Ishikawa (cell line): ENCODE data around the gene TIMM29.

Experiments used
- CEBPB ChIP-seq: IDR thresholded peaks from 2 replicates; pipeline ENCODE4 v1.6.1; 2012
- CREB1 ChIP-seq: IDR thresholded peaks from 2 replicates; pipeline ENCODE4 v1.6.1; 2012; ENCODE audit warnings: low read depth
- EGR1 ChIP-seq: IDR thresholded peaks from 2 replicates; pipeline ENCODE4 v1.6.1; 2012
- EP300 ChIP-seq: IDR thresholded peaks from 2 replicates; pipeline ENCODE4 v1.6.1; 2012; ENCODE audit warnings: borderline replicate concordance
- FOXM1 ChIP-seq: IDR thresholded peaks from 2 replicates; pipeline ENCODE4 v1.6.1; 2012; ENCODE audit warnings: low read depth, borderline replicate concordance
- MAX ChIP-seq: IDR thresholded peaks from 2 replicates; pipeline ENCODE4 v1.6.1; 2012
- NFIC ChIP-seq: IDR thresholded peaks from 2 replicates; pipeline ENCODE4 v1.6.1; 2012
- RAD21 ChIP-seq: IDR thresholded peaks from 2 replicates; pipeline ENCODE4 v1.6.1; 2012; ENCODE audit warnings: low read depth
- TAF1 ChIP-seq: IDR thresholded peaks from 2 replicates; pipeline ENCODE4 v1.6.1; 2012; ENCODE audit warnings: low read depth, mild to moderate bottlenecking
- TCF12 ChIP-seq: IDR thresholded peaks from 2 replicates; pipeline ENCODE4 v1.6.1; 2012; ENCODE audit warnings: low read depth
- TEAD4 ChIP-seq: IDR thresholded peaks from 2 replicates; pipeline ENCODE4 v1.6.1; 2012
- YY1 ChIP-seq: IDR thresholded peaks from 2 replicates; pipeline ENCODE4 v1.6.1; 2012; ENCODE audit warnings: low read depth
- ZBTB7A ChIP-seq: IDR thresholded peaks from 2 replicates; pipeline ENCODE4 v1.6.1; 2012; ENCODE audit warnings: low read depth
- TF ChIP-seq, protein P1 (sequence below): IDR thresholded peaks from 2 replicates; pipeline ENCODE4 v1.6.1; 2012
- TF ChIP-seq, protein P2 (sequence below): IDR thresholded peaks from 2 replicates; pipeline ENCODE4 v1.6.1; 2012; ENCODE audit warnings: low read depth, mild to moderate bottlenecking

Gene TIMM29

DNA sequence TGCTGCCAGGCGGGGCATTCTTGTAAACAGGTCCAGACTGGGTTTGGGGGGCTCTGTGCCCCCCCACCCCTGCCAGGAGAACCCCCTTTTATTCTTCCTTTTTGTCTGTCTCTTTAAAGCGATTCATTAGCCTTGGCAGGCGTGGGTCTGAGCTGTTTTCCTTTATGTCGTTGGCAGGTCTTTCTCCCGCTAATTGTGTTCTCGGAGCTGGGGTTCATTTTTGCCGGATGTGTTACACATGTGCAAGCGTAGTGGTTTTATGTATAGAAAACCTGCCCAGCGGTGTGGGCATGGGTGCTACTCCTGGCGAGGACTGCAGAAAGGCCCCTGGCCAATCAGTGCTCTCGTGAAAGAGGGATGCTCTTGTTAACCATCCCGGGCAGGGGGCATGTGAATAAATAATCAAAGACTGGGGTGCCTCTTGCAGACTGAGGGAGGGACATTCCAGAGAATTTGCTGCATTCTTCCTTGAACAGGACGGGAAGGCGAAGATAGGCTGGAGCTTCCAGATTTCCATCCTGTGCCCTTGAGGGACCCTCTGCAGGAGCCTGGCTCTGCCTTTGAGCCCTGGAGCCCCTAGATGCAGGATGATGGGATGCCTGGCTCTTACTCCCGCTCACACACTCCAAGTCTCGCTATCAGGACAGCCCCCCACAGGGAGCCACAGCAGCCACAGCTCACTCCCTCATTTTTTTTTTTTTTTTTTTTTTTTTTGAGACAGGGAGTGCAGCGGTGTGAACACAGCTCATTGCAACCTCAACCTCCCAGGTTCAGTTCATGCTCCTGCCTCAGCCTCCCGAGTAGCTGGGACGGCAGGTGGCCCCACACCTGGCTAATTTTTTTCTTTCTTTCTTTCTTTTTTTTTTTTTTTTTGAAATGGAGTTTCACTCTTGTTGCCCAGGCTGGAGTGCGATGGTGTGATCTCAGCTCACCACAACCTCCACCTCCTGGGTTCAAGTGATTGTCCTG lies 43.1 kb upstream of the TIMM29 start:
- TF ChIP-seq NFIC (no peak), YY1 (no peak), FOXM1 (no peak), CREB1 (no peak), CEBPB (no peak), RAD21 (no peak), TCF12 (no peak), EGR1 (no peak), ZBTB7A (no peak), EP300 (no peak), MAX (no peak), TEAD4 (no peak), TAF1 (no peak)
- TF ChIP-seq, protein P1, sequence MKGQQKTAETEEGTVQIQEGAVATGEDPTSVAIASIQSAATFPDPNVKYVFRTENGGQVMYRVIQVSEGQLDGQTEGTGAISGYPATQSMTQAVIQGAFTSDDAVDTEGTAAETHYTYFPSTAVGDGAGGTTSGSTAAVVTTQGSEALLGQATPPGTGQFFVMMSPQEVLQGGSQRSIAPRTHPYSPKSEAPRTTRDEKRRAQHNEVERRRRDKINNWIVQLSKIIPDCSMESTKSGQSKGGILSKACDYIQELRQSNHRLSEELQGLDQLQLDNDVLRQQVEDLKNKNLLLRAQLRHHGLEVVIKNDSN = no peak
- TF ChIP-seq, protein P2, sequence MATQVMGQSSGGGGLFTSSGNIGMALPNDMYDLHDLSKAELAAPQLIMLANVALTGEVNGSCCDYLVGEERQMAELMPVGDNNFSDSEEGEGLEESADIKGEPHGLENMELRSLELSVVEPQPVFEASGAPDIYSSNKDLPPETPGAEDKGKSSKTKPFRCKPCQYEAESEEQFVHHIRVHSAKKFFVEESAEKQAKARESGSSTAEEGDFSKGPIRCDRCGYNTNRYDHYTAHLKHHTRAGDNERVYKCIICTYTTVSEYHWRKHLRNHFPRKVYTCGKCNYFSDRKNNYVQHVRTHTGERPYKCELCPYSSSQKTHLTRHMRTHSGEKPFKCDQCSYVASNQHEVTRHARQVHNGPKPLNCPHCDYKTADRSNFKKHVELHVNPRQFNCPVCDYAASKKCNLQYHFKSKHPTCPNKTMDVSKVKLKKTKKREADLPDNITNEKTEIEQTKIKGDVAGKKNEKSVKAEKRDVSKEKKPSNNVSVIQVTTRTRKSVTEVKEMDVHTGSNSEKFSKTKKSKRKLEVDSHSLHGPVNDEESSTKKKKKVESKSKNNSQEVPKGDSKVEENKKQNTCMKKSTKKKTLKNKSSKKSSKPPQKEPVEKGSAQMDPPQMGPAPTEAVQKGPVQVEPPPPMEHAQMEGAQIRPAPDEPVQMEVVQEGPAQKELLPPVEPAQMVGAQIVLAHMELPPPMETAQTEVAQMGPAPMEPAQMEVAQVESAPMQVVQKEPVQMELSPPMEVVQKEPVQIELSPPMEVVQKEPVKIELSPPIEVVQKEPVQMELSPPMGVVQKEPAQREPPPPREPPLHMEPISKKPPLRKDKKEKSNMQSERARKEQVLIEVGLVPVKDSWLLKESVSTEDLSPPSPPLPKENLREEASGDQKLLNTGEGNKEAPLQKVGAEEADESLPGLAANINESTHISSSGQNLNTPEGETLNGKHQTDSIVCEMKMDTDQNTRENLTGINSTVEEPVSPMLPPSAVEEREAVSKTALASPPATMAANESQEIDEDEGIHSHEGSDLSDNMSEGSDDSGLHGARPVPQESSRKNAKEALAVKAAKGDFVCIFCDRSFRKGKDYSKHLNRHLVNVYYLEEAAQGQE = no peak

DNA sequence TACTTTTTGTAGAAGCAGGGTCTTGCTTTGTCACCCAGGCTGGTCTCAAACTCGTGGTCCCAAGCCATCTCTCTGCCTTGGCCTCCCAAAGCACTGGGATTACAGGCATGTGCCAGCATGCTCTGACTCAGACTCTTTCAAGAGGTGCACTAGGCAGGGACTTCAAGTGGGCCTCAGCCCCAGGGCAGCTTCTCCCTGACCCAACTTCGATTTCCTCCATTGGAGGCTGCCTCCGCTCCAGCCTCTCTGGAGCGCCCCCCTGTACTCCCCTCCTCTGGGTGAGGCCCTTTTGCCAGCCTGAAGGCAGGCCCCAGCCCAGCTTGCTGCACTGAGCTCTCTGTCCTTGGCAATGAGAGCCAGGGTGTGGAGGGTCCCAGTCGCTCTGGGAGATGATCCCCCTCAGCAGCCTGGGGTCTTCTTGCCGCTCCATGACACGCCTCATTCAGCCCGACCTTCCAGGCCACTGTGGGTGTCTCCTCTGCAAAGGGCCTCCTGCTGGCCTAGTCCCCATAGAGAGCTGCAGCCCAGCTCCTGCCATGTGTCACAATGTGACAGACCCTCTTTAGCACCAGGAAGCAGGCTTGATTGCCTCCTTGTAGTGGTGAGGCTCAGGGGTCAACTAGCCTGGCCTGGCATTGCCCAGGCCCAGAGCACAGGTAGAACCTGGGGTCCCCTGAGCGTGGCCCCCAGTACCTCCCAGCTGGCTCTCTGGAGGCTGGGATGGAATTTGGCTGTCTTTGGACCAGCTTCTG lies 40.8 kb upstream of the TIMM29 start:
- TF ChIP-seq YY1 = no peak
- 0 out of 2 replicates have a peak, but pooled peaks have one; percentile 8 for TF ChIP-seq ZBTB7A
- no peak for TF ChIP-seq EP300

DNA sequence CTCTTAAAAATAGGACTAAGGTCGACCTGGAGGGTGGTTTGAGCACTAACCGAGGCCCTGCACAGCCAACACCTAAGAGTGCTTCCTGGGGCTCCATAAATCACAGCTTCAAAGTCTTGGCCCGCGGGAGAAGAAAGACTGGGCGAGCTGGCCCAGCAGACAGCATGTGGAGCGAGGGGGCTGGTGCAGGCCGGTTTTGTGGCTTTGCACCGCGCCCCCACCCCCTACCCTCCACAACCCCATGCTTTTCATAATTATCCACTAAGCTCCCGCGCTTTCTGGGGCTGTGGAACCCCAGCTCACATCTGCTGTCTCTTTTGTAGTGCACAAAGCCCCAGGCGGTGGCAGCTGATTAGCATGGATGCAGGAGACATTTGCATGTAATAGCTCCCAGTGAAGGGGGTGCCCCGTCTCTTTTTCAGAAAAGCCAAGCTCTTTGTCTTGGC lies 40.2 kb upstream of the TIMM29 start:
- TF ChIP-seq, protein P2 = no peak
- TF ChIP-seq EGR1 (no peak), TEAD4 (peak; percentile 21), EP300 (peak; percentile 58; the same call in 1 of the 2 replicates), NFIC (peak; percentile 65), FOXM1 (no peak), MAX (peak; percentile 47), YY1 (0 out of 2 replicates have a peak, but pooled peaks have one; percentile 18), ZBTB7A (no peak), TCF12 (peak; percentile 53; the same call in 1 of the 2 replicates), TAF1 (no peak), RAD21 (no peak)
- TF ChIP-seq, protein P1 = no peak

DNA sequence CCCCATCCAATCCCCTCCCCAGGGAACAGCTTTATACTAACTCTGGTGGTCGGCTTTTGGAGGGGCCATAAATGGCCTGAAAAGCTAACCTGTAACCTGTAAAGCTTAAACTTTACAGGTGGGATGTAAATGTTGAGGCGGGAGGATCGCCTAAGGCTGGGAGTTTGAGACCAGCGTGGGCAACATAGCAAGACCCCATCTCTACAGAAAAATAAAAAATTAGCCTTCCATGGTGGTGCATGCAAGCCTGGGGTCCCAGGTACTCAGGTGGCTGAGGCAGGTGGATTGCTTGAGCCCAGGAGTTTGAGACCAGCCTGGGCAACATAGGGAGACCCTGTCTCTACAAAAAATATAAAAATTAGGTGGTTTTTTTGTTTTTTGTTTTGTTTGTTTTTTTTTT lies 38.7 kb upstream of the TIMM29 start:
- TF ChIP-seq, protein P1 = no peak
- no peak for TF ChIP-seq EP300

DNA sequence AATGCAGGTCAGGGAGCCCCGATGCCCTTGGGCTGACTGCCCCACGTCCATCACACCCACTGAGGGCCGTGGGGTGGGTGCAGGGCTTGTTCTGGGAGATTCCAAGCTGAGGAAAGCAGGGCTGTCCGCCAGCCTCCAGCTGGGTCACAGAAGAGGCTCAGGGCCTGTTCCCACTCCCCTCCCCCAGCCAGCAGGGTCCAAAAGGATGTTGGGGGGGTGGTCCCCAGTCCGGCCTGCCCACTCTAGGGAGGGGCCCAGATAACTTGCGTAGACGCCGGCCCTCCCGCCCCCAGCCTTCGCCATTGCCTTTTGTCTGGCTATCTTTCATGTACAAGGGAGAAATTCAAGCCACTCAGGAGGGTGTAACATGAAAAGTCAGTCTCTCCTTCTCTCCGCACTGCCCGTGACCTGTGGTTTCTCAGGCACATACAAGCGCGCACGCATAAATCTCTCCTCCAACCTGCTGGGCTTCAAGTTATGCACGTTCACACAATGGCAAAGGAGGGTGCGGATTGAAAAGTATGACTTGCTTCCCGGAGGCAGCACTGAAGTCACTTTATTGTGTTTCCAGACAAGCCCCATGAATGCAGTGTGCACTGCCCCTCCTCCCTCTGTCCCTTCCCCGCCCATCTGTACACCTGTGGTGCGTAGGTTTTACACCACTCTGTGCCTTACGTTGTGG lies 37.1 kb upstream of the TIMM29 start:
- TF ChIP-seq ZBTB7A (peak; percentile 46; the same call in 1 of the 2 replicates), NFIC (peak; percentile 38), MAX (peak; percentile 86), YY1 (no peak), EGR1 (no peak; the same call in 1 of the 2 replicates), FOXM1 (0 out of 2 replicates have a peak, but pooled peaks have one; percentile 29), CREB1 (no peak), EP300 (peak; percentile 75; the same call in 1 of the 2 replicates), CEBPB (peak; percentile 19; the same call in 1 of the 2 replicates), TCF12 (peak; percentile 84), TEAD4 (peak; percentile 65), TAF1 (no peak; the same call in 1 of the 2 replicates), RAD21 (no peak)
- TF ChIP-seq, protein P1 = peak; percentile 5; the same call in 1 of the 2 replicates
- TF ChIP-seq, protein P2 = no peak
